CD4-positive, alpha-beta T cell treated with Interferon gamma for 1 hour (primary cell): ENCODE data around the gene PTPRG.

Source experiments
- DNase-seq: peaks from one replicate; pipeline ENCODE4 v3.0.0-alpha.2; 2020

The PTPRG gene

GRCh38 chr3:62332017-62332416 is 770.6 kb downstream of the PTPRG start:
- DNase-seq: no peak

GRCh38 chr3:62332835-62333244 is 771.5 kb downstream of the PTPRG start:
- no peak for DNase-seq

- no peak for DNase-seq
Observed at GRCh38 chr3:62335196-62335595, 773.8 kb downstream of the PTPRG start.

- no peak for DNase-seq
Observed at GRCh38 chr3:62343755-62344154, 782.4 kb downstream of the PTPRG start.
